Measurements from ENCODE around the gene NCAM1. TPM values are rescaled to one million over a fixed set of nuclear protein-coding genes. Genes with fewer than 3 reads are reported as not detected.

NCAM1 gene
- total and polyA plus RNA-seq, 2 of the 13 experiments (the other 11 are each of a cell fraction or from before 2014, with no cell fraction given) = 0.05 TPM; not detected in 1

DNA sequence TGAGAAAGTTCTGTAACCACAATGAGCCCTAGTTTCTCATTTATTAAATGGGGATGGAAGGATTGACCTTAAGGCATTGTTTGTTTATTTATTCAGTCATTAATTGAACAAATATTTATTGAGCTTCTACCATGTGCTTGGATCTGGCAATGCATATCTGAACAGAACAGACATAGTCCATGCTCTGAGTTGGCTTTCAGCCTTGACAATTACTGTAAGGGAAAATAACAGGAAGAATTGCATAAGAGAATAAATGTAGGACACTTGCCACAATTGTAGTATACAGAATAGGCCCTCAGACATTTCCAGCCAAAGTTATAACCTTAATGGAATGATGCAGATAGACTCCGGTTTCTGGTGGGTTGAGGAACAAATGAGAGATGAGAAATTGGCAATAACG, 192.6 kb downstream of the NCAM1 start:
- CTCF ChIA-PET (ENCODE audit: low intra/inter-chr PET ratio, low total read pairs) = no interaction called here
- in situ Hi-C loops (cut with HindIII; ENCODE audit: extremely low pct_ligation_motif_present, low pct_unique_long_range_greater_than_20kb) = no loop called here
- ATAC-seq = no peak

More for the DNA sequence above, 192.6 kb downstream of the NCAM1 start:
- H3K4me1 ChIP-seq (ENCODE audit: insufficient read depth, low read length) = no peaks in the 10 kb centered on the region
- DNase-seq (ENCODE audit: low spot score) (no peak), FAIRE-seq (no peak)
- TF ChIP-seq PHF21A (CRISPR knock-in tag; IDR thresholded peaks at IDR 0.05) (no peak), PRMT3 (CRISPR knock-in tag; IDR thresholded peaks at IDR 0.05; ENCODE audit: borderline replicate concordance, low read depth) (no peak), YY1 (IDR thresholded peaks at IDR 0.05; ENCODE audit: insufficient read depth, insufficient replicate concordance, low read depth, low read length) (no peak), NKX3-1 (CRISPR knock-in tag; IDR thresholded peaks at IDR 0.05) (no peak), KMT2A (CRISPR knock-in tag; IDR thresholded peaks at IDR 0.05) (no peak), HNRNPL (IDR thresholded peaks at IDR 0.05; ENCODE audit: low read depth, low read length) (no peak), MIER3 (CRISPR knock-in tag; IDR thresholded peaks at IDR 0.05; ENCODE audit: borderline replicate concordance) (no peak), SMAD3 (CRISPR knock-in tag; IDR thresholded peaks at IDR 0.05) (no peak)
- TF ChIP-seq, protein P1, sequence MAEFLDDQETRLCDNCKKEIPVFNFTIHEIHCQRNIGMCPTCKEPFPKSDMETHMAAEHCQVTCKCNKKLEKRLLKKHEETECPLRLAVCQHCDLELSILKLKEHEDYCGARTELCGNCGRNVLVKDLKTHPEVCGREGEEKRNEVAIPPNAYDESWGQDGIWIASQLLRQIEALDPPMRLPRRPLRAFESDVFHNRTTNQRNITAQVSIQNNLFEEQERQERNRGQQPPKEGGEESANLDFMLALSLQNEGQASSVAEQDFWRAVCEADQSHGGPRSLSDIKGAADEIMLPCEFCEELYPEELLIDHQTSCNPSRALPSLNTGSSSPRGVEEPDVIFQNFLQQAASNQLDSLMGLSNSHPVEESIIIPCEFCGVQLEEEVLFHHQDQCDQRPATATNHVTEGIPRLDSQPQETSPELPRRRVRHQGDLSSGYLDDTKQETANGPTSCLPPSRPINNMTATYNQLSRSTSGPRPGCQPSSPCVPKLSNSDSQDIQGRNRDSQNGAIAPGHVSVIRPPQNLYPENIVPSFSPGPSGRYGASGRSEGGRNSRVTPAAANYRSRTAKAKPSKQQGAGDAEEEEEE (CRISPR knock-in tag; IDR thresholded peaks at IDR 0.05; ENCODE audit: borderline replicate concordance) = no peak
- TF ChIP-seq, protein P2, sequence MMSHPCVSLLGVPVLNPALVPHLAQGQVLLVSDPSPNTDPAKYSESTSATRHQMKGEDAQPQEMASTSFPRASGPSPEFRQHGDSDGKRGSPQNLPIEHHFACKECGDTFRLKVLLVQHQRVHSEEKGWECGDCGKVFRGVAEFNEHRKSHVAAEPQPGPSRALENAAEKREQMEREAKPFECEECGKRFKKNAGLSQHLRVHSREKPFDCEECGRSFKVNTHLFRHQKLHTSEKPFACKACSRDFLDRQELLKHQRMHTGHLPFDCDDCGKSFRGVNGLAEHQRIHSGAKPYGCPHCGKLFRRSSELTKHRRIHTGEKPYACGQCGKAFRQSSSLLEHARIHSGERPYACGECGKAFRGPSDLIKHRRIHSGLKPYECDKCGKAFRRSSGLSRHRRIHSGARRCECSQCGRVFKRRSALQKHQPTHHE (CRISPR knock-in tag; IDR thresholded peaks at IDR 0.05; ENCODE audit: borderline replicate concordance) = no peak
- POLR2A ChIA-PET = no interaction called here
- no TSS peak for BruUV-seq (replicated peaks)
- 7% methylated on average over 2 of the region's 2 CpGs for WGBS (ENCODE audit: low lambda C conversion rate)
- intact Hi-C loops (cut with micrococcal nuclease; ENCODE audit: unreplicated experiment) = no loop called here
- H3K79me2 ChIP-seq (ENCODE audit: insufficient read depth, low read length) = no peaks in the 10 kb centered on the region
- H3K36me3 ChIP-seq (replicated peaks in 1 of 2; ENCODE audit: control insufficient read depth in 1 of 2, insufficient read depth in 2 of 2, low read length in 2 of 2) = no peaks in the 10 kb centered on the region
- no peak overlapping the region for H3K9ac ChIP-seq (ENCODE audit: insufficient read depth, low read depth, low read length)
- H3K27me3 ChIP-seq (ENCODE audit: control insufficient read depth in 1 of 2, insufficient read depth in 2 of 2, low read length in 2 of 2) = no peaks in the 10 kb centered on the region; a peak in 1 of 5 replicates
- no peak overlapping the region for H3K4me3 ChIP-seq (replicated peaks in 1 of 3; ENCODE audit: insufficient read depth in 1 of 3, low read depth in 2 of 3, low read length in 3 of 3)
- H3K27ac ChIP-seq (ENCODE audit: extremely low read length, insufficient read depth, low read length) = no peak overlapping the region
- H4K20me1 ChIP-seq (ENCODE audit: insufficient read depth, low read length) = no peaks in the 10 kb centered on the region
- no peaks in the 10 kb centered on the region for H3K9me3 ChIP-seq (ENCODE audit: low read length)
- no peak overlapping the region for H3K4me2 ChIP-seq (ENCODE audit: low read depth, low read length)
- no peak overlapping the region for H2AFZ ChIP-seq (ENCODE audit: low read length)
